K562 (cell line): ENCODE measurements around the gene PEAR1. TPM values are rescaled to one million over a fixed set of nuclear protein-coding genes. Genes with fewer than 3 reads are reported as not detected.

Experiments
- ATAC-seq: fragments of 200-7000 bp; cut with Tn5 transposase; 3 replicates; pipeline ENCODE4 v1.9.1; 2020; ENCODE audit warnings: moderate library complexity
- BruUV-seq: library from RNA; stranded (reverse); fragments of 400-500 nt; replicated peaks from 2 replicates; lab custom pipeline; 2021; lab: Mats Ljungman, UMichigan
- CTCF ChIA-PET: fragments of 300-600 bp; formaldehyde crosslinking; extraction: SDS; loops from one replicate; lab custom pipeline; 2021; ENCODE audit warnings: low intra/inter-chr PET ratio; lab: Yijun Ruan, JAX
- POLR2A ChIA-PET: fragments of 300-600, 350-650 bp; sonication (Branson Sonifier 250); formaldehyde crosslinking; extraction: SDS; loops from one replicate; lab custom pipeline; 2021; ENCODE audit warnings: antibody characterized with exemption, inconsistent platforms; lab: Yijun Ruan, JAX
- DNase-seq, 4 experiments: peaks; one replicate each; pipeline versions ENCODE4 v3.0.0 to v3.0.0-alpha.2; 2011 to 2018; ENCODE audit warnings: low spot score in 3 of 4, mixed read lengths in 3 of 4; ENCODE audit errors: extremely low read depth in 1 of 4
- FAIRE-seq: peaks from 2 replicates; lab custom pipeline; 2011; peaks lifted over from hg19 to GRCh38; lab: Jason Lieb, UNC
- H2AFZ ChIP-seq: 2 replicates; pipeline ENCODE4 v1.6.0; 2011; ENCODE audit warnings: low read depth, low read length, control low read depth, inconsistent platforms
- H3K27ac ChIP-seq: fragments of 200-600 bp; 3 replicates; pipeline ENCODE4 v1.8.0; 2011; ENCODE audit warnings: low read depth, mild to moderate bottlenecking, control low read depth, inconsistent platforms, low read length, moderate library complexity, mixed read lengths; ENCODE audit errors: extremely low read depth
- H3K27me3 ChIP-seq, 2 experiments: fragments of 300-600 bp in 1 of 2; 2 replicates in 1 of 2; 3 replicates in 1 of 2; pipeline versions ENCODE4 v1.6.0 to v1.8.0; 2011; ENCODE audit warnings: inconsistent platforms in 2 of 2, low read length in 2 of 2, mild to moderate bottlenecking in 1 of 2, mixed read lengths in 1 of 2, moderate library complexity in 1 of 2; ENCODE audit not compliant: control insufficient read depth in 2 of 2, insufficient read depth in 2 of 2
- H3K36me3 ChIP-seq: fragments of 300-600 bp; 3 replicates; pipeline ENCODE4 v1.8.0; 2011; ENCODE audit warnings: mild to moderate bottlenecking, low read length, inconsistent platforms; ENCODE audit not compliant: control insufficient read depth, insufficient read depth
- H3K4me1 ChIP-seq, 2 experiments: fragments of 200-600 bp in 1 of 2; replicated peaks in 1 of 2; 2 replicates in 1 of 2; 3 replicates in 1 of 2; pipeline versions ENCODE4 v1.5.1 to v1.8.0; 2011; ENCODE audit warnings: inconsistent platforms in 2 of 2, low read length in 2 of 2, mild to moderate bottlenecking in 1 of 2, mixed read lengths in 1 of 2, moderate library complexity in 1 of 2; ENCODE audit not compliant: control insufficient read depth in 2 of 2, insufficient read depth in 2 of 2
- H3K4me2 ChIP-seq: 2 replicates; pipeline ENCODE4 v1.6.1; 2011; ENCODE audit warnings: low read length, control low read depth, inconsistent platforms, mixed read lengths; ENCODE audit not compliant: insufficient read depth
- H3K4me3 ChIP-seq: fragments of 200-600 bp; sonication (generic), shearing (Covaris generic); 2 replicates; pipeline ENCODE4 v1.5.1; 2016; ENCODE audit warnings: control low read depth, inconsistent platforms
- H3K79me2 ChIP-seq: fragments of 200-600 bp; 3 replicates; pipeline ENCODE4 v1.8.0; 2011; ENCODE audit warnings: low read length, inconsistent platforms; ENCODE audit not compliant: control insufficient read depth, insufficient read depth
- H3K9ac ChIP-seq, 2 experiments: 2 replicates each; pipeline versions ENCODE4 v1.6.0 to v1.6.1; 2011; ENCODE audit warnings: low read depth in 2 of 2, low read length in 2 of 2, control low read depth in 1 of 2, inconsistent platforms in 1 of 2, mild to moderate bottlenecking in 1 of 2, mixed read lengths in 1 of 2; ENCODE audit not compliant: insufficient read depth in 1 of 2
- H3K9me1 ChIP-seq: one replicate; pipeline ENCODE4 v1.6.0; 2011; ENCODE audit warnings: inconsistent platforms, mild to moderate bottlenecking, low read length, moderate library complexity; ENCODE audit not compliant: control insufficient read depth, insufficient read depth
- H3K9me3 ChIP-seq: replicated peaks from 2 replicates; pipeline ENCODE4 v1.5.1; 2011; ENCODE audit warnings: low read depth, low read length, inconsistent platforms; ENCODE audit not compliant: control insufficient read depth, insufficient read depth
- H4K20me1 ChIP-seq: replicated peaks from 2 replicates; pipeline ENCODE4 v1.6.1; 2011; ENCODE audit warnings: low read length, inconsistent platforms, mixed read lengths; ENCODE audit not compliant: control insufficient read depth, insufficient read depth
- BCOR ChIP-seq: fragments of 450-650 bp; IDR thresholded peaks from 2 replicates; pipeline ENCODE4 v1.6.1; 2016
- CCAR2 ChIP-seq: fragments of 200-400 bp; formaldehyde crosslinking; IDR thresholded peaks from 2 replicates; pipeline ENCODE4 v1.6.1; 2017; ENCODE audit warnings: mild to moderate bottlenecking, low read depth, low read length
- CHD4 ChIP-seq: fragments of 200-600 bp; sonication (generic); IDR thresholded peaks from 3 replicates; pipeline ENCODE4 v1.6.1; 2012; ENCODE audit warnings: low read depth, mild to moderate bottlenecking, mixed read lengths, low read length, inconsistent platforms; ENCODE audit not compliant: insufficient read depth, insufficient replicate concordance, poor library complexity, severe bottlenecking
- EGR1 ChIP-seq: fragments of 450-650 bp; conservative IDR thresholded peaks from 2 replicates; pipeline ENCODE4 v1.6.1; 2017; ENCODE audit warnings: mild to moderate bottlenecking
- EP300 ChIP-seq: IDR thresholded peaks from 2 replicates; pipeline ENCODE4 v1.6.1; 2012; ENCODE audit warnings: low read length, improper control_type of control experiment
- HDAC2 ChIP-seq: fragments of 450-650 bp; IDR thresholded peaks from 2 replicates; pipeline ENCODE4 v1.6.1; 2016; ENCODE audit warnings: mild to moderate bottlenecking
- ILK ChIP-seq: fragments of 450-650 bp; IDR thresholded peaks from 2 replicates; pipeline ENCODE4 v1.6.1; 2016; ENCODE audit warnings: missing genetic modification characterization, low read depth, mild to moderate bottlenecking, missing compliant biosample characterization, moderate library complexity, borderline replicate concordance
- KAT7 ChIP-seq: sonication (generic); formaldehyde crosslinking; IDR thresholded peaks from 2 replicates; pipeline ENCODE4 v1.8.0; 2022; ENCODE audit warnings: missing genetic modification reagents, mild to moderate bottlenecking, borderline replicate concordance
- PML ChIP-seq: IDR thresholded peaks from 2 replicates; pipeline ENCODE4 v1.6.1; 2012; ENCODE audit warnings: low read length, inconsistent platforms
- RFX7 ChIP-seq: fragments of 250-450 bp; sonication (Bioruptor Pico); IDR thresholded peaks from 2 replicates; pipeline ENCODE4 v1.5.1; 2021; ENCODE audit warnings: mild to moderate bottlenecking
- SMARCA5 ChIP-seq: fragments of 450-650 bp; IDR thresholded peaks from 2 replicates; pipeline ENCODE4 v1.6.1; 2016
- TBP ChIP-seq: optimal IDR thresholded peaks from 2 replicates; pipeline ENCODE3; 2011; ENCODE audit warnings: low read depth, low read length, improper control_type of control experiment
- ZFP36 ChIP-seq: fragments of 150-350 bp; IDR thresholded peaks from 2 replicates; pipeline ENCODE4 v1.6.1; 2018; ENCODE audit warnings: low read length, low read depth; ENCODE audit not compliant: partially characterized antibody
- ZFX ChIP-seq: sonication (generic); formaldehyde crosslinking; IDR thresholded peaks from 2 replicates; pipeline ENCODE4 v1.8.0; 2022; ENCODE audit warnings: mild to moderate bottlenecking, missing genetic modification reagents, moderate library complexity
- WGBS: fragments of 100-300 bp; shearing (Covaris generic); methylation state at CpG from one replicate; pipeline ENCODE4 v1.1.6; 2016; ENCODE audit warnings: low coverage, mixed read lengths; ENCODE audit not compliant: insufficient coverage; ENCODE audit errors: missing lambda C conversion rate; 5-methylcytosine and 5-hydroxymethylcytosine counted together
- in situ Hi-C: fragments of 300-500 bp; cut with MboI; formaldehyde crosslinking; loops from 4 replicates; pipeline ENCODE4 v1.15.0; 2018; ENCODE audit warnings: inconsistent platforms, mixed read lengths
- intact Hi-C: fragments of 100-400 bp; cut with micrococcal nuclease; formaldehyde crosslinking; loops from 2 replicates; pipeline ENCODE4 v1.14.2; 2022
- polyA plus RNA-seq, 8 experiments: library from polyadenylated mRNA; depleted of rRNA in 4 of 8; stranded (reverse) in 5 of 8; unstranded in 3 of 8; fragments of >200 nt; fragmentation: Nextera tagmentation in 2 of 8; fragmentation: Illumina TruSeq in 1 of 8; extraction: Ambion mirVana in 2 of 8; extraction: Trizol in 1 of 8; gene quantifications; 2 replicates each; pipeline versions ENCODE4 v1.2.1 to v1.2.3, GENCODE V29; 2011 to 2014; ENCODE audit warnings: inconsistent platforms in 1 of 8, missing spikeins in 1 of 8
- total RNA-seq, 7 experiments: library from RNA; depleted of rRNA in 6 of 7; stranded (reverse); fragments of >200 nt in 6 of 7; fragmentation: Illumina TruSeq in 2 of 7; extraction: Trizol in 2 of 7; gene quantifications; 2 replicates each; pipeline versions ENCODE4 v1.2.1 to v1.2.3, GENCODE V29; 2011 to 2021; ENCODE audit warnings: low replicate concordance in 1 of 7
- TF ChIP-seq, protein P1 (sequence below): fragments of 450-650 bp; IDR thresholded peaks from 2 replicates; pipeline ENCODE4 v1.7.0; 2016; ENCODE audit warnings: borderline replicate concordance
- TF ChIP-seq, protein P2 (sequence below): IDR thresholded peaks from 3 replicates; pipeline ENCODE4 v1.6.1; 2011; ENCODE audit warnings: borderline replicate concordance, mild to moderate bottlenecking, moderate library complexity; ENCODE audit not compliant: insufficient read length; ENCODE audit errors: extremely low read depth
- TF ChIP-seq, protein P3 (sequence below): sonication (generic); formaldehyde crosslinking; IDR thresholded peaks from 2 replicates; pipeline ENCODE4 v1.8.1; 2023; ENCODE audit warnings: mild to moderate bottlenecking, missing genetic modification reagents

Gene PEAR1
- total and polyA plus RNA-seq, 9 of the 15 experiments (the other 6 are each of a cell fraction or from before 2014, with no cell fraction given) = 0.87 to 13.9 (median 6.1) TPM

DNA sequence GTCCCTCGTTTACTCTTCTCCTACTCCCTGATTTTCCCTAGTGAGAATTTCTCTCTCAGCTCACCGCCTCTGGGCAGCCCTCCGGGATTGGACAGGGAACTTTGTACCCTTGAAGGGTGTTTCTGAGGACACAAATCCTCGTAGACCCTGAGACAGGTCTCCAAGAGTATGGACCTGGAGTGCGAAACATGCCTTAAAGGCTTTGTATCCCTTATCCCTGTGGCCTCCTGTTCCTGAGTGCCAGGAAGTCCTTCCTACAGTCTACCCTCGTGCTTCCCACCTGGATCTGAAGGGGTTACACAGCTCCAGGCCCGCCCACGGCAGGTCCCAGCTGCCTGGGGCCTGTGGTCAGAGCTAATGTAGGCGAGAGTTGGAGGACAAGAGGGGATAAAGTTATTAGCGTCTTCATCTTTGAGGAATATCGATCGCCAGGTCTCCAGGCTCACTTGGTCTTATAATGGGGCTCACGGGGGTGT is 7.6 kb upstream of the PEAR1 start:
- Histone ChIP-seq H4K20me1 (no peaks in the 10 kb centered on the region), H3K9ac (no peak overlapping the region), H3K79me2 (no peaks in the 10 kb centered on the region), H3K9me1 (no peaks in the 10 kb centered on the region), H2AFZ (no peak overlapping the region), H3K27ac (no peak overlapping the region), H3K4me1 (peaks cover 17 to 20% of the 10 kb centered on the region in 2 experiments; a peak in 4 of 5 replicates), H3K4me2 (no peak overlapping the region), H3K36me3 (no peaks in the 10 kb centered on the region), H3K27me3 (no peaks in the 10 kb centered on the region), H3K9me3 (no peaks in the 10 kb centered on the region), H3K4me3 (no peak overlapping the region)
- 53% methylated on average over 13 of the region's 13 CpGs for WGBS
- ChIA-PET CTCF (interaction anchor here (0.6 kb wide), 1 partner anchor 82 kb away, joined by 3 read pairs; no protein-coding TSS in a partner anchor), POLR2A (interaction anchor here (0.5 to 2.1 kb wide), 3 partner anchors 9 to 1906 kb away, joined by 4 to 7 read pairs (median 4); no protein-coding TSS in a partner anchor)
- DNase-seq (no peak), ATAC-seq (no peak), FAIRE-seq (no peak)
- intact Hi-C loops = no loop called here
- in situ Hi-C loops = no loop called here
- BruUV-seq = no TSS peak
- peak; percentile 99 for TF ChIP-seq ZFP36
- TF ChIP-seq, protein P1, sequence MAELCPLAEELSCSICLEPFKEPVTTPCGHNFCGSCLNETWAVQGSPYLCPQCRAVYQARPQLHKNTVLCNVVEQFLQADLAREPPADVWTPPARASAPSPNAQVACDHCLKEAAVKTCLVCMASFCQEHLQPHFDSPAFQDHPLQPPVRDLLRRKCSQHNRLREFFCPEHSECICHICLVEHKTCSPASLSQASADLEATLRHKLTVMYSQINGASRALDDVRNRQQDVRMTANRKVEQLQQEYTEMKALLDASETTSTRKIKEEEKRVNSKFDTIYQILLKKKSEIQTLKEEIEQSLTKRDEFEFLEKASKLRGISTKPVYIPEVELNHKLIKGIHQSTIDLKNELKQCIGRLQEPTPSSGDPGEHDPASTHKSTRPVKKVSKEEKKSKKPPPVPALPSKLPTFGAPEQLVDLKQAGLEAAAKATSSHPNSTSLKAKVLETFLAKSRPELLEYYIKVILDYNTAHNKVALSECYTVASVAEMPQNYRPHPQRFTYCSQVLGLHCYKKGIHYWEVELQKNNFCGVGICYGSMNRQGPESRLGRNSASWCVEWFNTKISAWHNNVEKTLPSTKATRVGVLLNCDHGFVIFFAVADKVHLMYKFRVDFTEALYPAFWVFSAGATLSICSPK = no peak
- no peak for TF ChIP-seq ZFX (CRISPR knock-in tag)
- TF ChIP-seq, protein P2, sequence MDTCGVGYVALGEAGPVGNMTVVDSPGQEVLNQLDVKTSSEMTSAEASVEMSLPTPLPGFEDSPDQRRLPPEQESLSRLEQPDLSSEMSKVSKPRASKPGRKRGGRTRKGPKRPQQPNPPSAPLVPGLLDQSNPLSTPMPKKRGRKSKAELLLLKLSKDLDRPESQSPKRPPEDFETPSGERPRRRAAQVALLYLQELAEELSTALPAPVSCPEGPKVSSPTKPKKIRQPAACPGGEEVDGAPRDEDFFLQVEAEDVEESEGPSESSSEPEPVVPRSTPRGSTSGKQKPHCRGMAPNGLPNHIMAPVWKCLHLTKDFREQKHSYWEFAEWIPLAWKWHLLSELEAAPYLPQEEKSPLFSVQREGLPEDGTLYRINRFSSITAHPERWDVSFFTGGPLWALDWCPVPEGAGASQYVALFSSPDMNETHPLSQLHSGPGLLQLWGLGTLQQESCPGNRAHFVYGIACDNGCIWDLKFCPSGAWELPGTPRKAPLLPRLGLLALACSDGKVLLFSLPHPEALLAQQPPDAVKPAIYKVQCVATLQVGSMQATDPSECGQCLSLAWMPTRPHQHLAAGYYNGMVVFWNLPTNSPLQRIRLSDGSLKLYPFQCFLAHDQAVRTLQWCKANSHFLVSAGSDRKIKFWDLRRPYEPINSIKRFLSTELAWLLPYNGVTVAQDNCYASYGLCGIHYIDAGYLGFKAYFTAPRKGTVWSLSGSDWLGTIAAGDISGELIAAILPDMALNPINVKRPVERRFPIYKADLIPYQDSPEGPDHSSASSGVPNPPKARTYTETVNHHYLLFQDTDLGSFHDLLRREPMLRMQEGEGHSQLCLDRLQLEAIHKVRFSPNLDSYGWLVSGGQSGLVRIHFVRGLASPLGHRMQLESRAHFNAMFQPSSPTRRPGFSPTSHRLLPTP = peak; percentile 50
- TF ChIP-seq, protein P3, sequence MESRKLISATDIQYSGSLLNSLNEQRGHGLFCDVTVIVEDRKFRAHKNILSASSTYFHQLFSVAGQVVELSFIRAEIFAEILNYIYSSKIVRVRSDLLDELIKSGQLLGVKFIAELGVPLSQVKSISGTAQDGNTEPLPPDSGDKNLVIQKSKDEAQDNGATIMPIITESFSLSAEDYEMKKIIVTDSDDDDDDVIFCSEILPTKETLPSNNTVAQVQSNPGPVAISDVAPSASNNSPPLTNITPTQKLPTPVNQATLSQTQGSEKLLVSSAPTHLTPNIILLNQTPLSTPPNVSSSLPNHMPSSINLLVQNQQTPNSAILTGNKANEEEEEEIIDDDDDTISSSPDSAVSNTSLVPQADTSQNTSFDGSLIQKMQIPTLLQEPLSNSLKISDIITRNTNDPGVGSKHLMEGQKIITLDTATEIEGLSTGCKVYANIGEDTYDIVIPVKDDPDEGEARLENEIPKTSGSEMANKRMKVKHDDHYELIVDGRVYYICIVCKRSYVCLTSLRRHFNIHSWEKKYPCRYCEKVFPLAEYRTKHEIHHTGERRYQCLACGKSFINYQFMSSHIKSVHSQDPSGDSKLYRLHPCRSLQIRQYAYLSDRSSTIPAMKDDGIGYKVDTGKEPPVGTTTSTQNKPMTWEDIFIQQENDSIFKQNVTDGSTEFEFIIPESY (CRISPR knock-in tag) = no peak
- TF ChIP-seq BCOR = peak; percentile 82
- TF ChIP-seq ILK (tag) = no peak
- TF ChIP-seq CCAR2 = no peak
- TF ChIP-seq KAT7 (CRISPR knock-in tag) = no peak
- TF ChIP-seq PML = no peak
- peak; percentile 80; the same call in 1 of the 2 replicates for TF ChIP-seq SMARCA5
- TF ChIP-seq RFX7 (CRISPR knock-in tag) = no peak
- TF ChIP-seq HDAC2 = 0 out of 2 replicates have a peak, but pooled peaks have one; percentile 20
- peak; percentile 58 for TF ChIP-seq CHD4
- TF ChIP-seq EP300 = no peak
- no peak for TF ChIP-seq TBP
- TF ChIP-seq EGR1 = 0 out of 2 replicates have a peak, but pooled peaks have one; percentile 17
